Middle frontal gyrus (tissue), 1 donor: ENCODE measurements around the gene UVSSA.
"Not testable (repeated sequence)": the region's sequence is repeated elsewhere in the genome, so short reads cannot be mapped to it uniquely, and the experiment has no call there.

Experiments used
- DNase-seq: peaks from one replicate; pipeline ENCODE4 v3.0.0-alpha.2; 2015; ENCODE audit warnings: low spot score; ENCODE audit errors: extremely low spot score

The UVSSA gene

GRCh38 chr4:1376391-1376840 lies 29.4 kb downstream of the UVSSA start:
- no peak for DNase-seq

GRCh38 chr4:1376841-1377605 lies 30.0 kb downstream of the UVSSA start:
- DNase-seq: no peak

GRCh38 chr4:1377606-1378261 lies 30.7 kb downstream of the UVSSA start:
- DNase-seq: no peak

DNA sequence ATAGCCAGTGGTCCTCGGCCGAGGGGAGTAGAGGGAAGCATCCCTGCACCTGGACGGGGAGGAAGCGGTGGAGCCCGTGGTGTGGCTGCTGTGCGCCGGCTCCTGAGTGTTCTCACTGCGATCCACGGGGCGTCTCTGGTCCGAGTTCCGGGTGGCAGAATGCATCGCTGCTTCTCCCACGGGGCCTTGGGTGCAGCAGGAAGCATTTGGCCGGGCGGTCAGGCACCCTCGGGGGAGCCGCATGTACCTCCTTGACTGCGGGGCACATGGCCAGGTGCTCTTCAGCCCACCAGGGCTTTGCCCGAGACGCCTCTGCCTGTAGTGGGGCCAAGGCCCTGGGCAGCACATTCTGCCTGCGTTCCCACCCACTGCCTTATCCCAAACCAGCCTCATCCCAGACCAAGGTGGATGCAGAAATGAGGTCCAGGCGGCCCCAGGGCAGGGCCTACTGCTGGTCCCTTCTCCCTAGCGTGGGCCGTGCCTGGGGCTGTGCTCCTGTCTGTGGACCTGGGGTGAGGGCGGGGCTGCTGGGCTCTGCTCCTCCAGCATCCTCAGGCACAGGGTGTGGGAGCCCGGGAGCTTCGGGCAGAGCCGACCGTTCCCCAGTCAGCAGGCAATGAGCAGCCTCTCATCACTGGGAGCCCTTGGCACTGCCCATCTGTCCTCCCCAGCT lies 31.7 kb downstream of the UVSSA start:
- no peak for DNase-seq

DNA sequence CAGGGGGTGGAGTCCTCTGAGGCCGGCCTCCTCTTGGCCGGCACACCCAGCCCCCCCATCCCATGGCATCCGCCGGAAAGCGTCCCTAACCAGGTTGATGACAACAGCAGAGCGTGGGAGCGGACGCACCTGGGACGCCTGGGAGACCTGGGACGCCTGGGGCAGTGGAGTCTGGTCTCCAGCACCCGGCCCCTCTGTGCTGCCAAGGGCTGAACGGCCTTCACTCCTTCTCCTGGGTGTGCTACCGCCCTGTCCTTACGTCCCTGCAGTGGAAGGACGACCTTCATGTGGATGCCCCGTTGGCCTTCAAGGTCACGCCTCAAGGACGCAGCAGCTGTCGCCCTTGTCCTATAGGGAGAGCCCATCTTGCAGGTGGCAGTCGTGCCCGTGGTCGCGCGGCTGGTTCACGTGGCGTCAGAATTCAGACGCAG lies 32.4 kb downstream of the UVSSA start:
- no peak for DNase-seq

DNA sequence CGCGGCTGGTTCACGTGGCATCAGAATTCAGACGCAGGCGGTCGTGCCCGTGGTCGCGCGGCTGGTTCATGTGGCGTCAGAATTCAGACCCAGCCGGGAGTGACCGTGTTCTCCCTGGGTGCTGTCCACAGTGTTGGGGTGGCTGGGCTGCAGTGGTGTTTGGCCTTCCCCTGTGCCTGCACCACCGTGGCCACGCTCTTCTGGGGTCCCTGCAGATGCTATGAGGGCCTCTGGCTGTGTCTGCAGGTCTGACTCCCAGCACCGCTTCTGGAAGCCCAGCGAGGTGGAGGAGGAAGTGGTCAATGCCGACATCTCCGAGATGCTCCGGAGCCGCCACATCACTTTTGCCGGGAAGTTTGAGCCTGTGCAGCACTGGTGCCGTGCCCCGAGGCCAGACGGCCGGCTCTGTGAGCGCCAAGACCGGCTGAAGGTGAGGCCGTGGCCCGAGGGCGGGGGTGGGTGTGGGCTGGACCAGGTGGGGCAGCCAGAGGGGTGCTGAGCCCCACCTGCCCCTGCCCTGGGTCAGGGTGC lies 32.9 kb downstream of the UVSSA start:
- DNase-seq: no peak

- DNase-seq: no peak
Measured at GRCh38 chr4:1380368-1381151, 33.6 kb downstream of the UVSSA start.

- no peak for DNase-seq
Measured at GRCh38 chr4:1381181-1381621, 34.2 kb downstream of the UVSSA start.

- DNase-seq: no peak
Measured at GRCh38 chr4:1381944-1382541, 35.0 kb downstream of the UVSSA start.

DNA sequence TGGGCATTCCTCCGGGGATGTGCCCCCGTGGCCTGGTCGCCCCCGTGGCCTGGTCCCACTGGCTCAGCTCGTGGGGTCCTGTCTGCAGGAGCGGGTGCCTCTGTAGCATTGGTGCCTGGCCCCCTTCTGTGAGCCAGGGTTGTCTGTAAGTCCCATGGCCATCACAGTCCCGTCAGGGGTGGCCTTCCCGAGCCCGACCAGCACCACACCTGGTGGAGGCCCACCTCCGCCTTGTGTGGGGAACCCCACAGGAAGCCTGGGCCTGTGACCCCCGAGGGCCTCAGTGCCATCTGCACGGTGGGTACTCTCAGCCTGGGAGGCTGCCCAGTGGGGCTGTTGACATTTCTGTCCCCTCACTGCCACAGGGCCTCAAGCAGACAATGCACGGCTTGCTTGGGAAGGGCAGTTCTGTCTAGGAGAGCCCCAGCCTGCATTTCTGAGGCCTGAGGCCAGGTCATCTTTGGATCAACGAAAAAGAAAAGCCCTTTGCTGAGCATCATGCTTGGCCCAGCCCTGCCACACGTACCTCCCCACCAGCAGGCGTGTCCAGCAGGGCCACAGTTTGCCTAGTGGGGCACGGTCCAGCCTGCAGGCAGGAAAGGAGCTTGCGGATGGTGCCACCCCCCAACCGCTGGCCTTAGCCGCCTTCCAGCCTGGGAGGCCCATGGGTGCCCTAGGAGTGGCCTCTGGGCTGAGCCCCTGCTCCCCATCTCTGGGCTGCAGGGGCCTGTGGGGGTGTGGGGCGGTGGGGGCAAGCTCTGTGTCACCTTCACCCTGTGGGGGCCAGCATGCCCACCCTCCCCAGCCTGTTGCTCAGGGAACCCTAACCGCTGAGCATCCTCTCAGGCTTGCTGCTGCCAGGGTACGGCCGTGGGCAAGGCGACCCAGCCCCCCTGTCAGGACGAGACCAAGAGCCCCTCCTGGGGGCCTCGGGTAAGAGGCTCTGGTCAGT lies 36.0 kb downstream of the UVSSA start:
- no peak for DNase-seq

DNA sequence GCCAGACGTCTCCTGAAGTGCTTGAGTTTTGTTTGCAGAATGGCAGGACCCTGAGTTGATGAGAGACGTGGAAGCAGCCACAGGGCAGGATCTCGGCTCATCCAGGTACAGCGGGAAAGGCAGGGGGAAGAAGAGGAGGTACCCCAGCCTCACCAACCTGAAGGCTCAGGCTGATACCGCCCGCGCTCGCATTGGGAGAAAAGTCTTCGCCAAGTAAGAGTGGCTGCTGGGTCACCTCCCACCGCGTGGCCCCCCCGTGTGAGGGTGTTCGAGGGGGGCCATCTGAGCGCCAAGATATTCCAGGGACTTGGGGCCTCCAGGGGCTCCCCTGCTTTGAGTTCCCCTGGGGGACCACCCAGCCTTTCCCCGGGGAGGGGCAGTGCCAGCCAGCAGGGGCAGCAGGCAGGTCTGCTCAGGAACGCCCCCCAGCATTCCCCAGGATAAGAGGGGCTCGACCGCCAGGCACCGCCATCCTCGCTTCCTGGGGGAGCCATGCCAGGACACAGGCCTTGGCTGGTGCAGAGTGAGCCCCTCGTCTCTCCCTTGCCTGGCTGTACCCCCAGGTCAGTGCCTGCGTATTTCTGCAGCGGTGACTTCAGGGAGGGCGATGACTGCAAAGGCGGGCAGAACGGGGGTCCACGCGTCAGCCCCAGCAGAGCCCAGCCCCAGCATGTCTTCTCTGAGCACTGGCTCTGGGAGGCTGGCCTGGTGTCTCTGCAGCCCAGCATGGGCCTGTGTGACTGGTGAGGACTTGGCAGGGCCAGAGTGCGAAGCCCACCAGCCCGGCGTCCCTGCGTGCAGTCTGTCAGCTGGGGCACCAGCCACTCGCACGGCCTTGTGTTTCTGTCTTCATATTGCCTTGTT lies 37.0 kb downstream of the UVSSA start:
- DNase-seq: no peak

DNA sequence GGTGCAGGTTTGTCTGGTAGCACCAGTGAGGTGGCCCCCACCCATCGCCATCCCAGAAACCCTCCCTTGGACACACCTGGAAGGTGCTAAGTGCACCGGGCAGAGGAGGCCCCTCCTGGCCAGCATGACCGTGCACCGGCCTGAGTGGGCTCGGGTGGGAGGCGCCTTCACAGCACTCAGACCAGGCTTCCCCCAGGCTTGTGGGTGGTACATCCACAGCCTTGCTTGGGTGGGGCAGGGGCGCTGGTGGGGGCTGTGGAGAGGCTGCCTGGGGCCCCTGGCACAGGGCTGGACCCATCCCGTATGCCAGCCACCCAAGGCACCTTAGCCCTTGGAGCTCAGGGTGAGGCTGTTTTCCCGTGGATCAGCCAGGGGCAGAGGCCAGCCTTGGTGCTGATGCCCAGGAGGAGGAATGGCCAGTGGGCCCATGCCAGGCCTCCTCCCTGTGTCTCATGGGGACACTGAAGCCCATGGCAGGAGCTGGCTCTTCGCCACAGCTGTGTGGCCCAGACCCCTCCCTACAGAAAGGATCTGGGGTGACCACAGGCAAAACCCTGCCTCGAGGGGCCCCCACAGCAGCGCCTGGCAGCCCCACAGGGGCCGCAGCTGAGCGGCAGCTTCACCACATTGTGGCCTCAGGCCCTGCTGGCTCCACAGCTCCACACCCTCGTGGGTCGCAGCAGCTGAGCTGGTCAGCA lies 37.8 kb downstream of the UVSSA start:
- DNase-seq: no peak

DNA sequence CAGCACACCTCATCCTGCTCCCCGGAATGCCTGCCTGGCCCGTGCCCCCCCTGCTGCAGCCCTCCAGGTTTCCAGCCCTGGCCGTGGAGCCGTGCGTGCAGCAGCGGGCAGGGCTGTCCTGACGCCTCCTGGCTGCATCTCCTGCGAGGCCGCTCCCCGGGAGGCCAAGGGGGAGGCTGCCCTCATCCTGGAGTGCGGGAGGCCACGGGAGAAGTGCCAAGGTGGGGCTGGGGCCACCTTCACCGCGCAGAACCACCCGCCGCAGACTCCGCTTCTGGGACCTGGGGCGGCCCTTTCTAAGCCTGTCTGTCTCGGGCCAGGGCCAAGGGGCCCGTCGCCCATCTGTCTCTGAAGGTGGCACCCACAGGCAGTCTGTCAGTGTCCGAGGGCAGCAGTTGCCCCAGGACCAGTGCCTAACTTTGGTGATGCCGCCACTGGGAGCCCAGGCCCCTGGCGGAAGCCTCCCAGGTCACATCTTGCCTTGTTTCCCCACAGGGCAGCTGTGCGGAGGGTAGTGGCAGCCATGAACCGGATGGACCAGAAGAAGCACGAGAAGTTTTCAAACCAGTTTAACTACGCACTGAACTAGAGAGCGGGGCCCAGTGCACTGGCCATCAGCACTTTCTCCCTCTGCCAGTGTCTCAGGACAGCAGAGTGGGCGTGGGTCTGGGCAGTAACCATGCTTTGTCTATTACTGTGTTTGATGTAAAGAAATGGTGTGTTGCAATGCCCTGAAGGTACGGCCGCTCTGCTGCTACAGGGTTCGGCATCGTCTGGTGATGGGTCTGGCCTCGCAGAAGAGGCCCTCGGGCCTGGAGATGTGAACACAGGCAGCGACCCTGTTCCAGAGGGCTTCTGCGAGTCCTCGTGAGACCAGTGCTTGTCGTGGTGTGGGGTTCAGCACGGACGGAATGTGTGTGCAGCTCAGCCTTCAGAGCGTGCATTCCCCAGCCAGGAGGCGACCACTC lies 38.6 kb downstream of the UVSSA start:
- DNase-seq: no peak

- not testable (repeated sequence) for DNase-seq
Measured at GRCh38 chr4:1393363-1393762, 46.4 kb downstream of the UVSSA start.

DNA sequence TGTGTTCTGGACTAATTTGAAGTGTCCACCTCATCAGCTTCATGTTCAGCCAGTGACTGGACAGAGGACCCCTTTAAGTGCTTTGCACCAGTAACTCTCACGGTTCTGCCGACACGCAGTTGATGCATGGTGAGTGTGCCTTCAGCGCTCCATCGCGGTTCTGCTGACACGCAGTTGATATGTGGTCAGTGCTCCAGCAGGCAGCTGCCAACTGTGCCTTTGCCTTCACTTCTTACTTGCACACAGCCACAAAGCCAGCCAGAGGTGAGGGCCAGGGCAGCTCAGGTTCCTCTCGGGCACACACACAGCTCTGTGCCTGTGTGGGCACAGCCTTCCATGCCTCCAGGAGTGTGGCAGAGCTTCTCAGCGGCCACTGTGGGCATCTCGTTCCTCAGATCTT lies 46.9 kb downstream of the UVSSA start:
- no peak for DNase-seq

GRCh38 chr4:1394554-1395388 lies 47.8 kb downstream of the UVSSA start:
- not testable (repeated sequence) for DNase-seq
